HL-60/S4 treated with retinoic acid at 250 ng/mL for 4 days and 3 days (cell line): ENCODE data around the gene SHROOM4.

Experiments
- in situ Hi-C: fragments of 300-500 bp; cut with MboI; formaldehyde crosslinking; loops from 2 replicates; pipeline ENCODE4 v1.7.0; 2022; ENCODE audit warnings: low sequenced_read_pairs

Gene SHROOM4

GRCh38 chrX:50627696-50628095 is 186.3 kb downstream of the SHROOM4 start:
- in situ Hi-C loops, result no loop called here

- in situ Hi-C loops, result no loop called here
Measured at GRCh38 chrX:50626432-50626831, 187.6 kb downstream of the SHROOM4 start.

GRCh38 chrX:50622751-50623150 is 191.2 kb downstream of the SHROOM4 start:
- in situ Hi-C loops, result no loop called here

GRCh38 chrX:50618788-50619558 is 195.0 kb downstream of the SHROOM4 start:
- in situ Hi-C loops, result no loop called here

GRCh38 chrX:50617183-50617582 is 196.8 kb downstream of the SHROOM4 start:
- in situ Hi-C loops, result no loop called here

- in situ Hi-C loops, result no loop called here
Measured at GRCh38 chrX:50615570-50616158, 198.3 kb downstream of the SHROOM4 start.

GRCh38 chrX:50614460-50614859 is 199.5 kb downstream of the SHROOM4 start:
- in situ Hi-C loops, result no loop called here

GRCh38 chrX:50613846-50614245 is 200.1 kb downstream of the SHROOM4 start:
- in situ Hi-C loops, result no loop called here

GRCh38 chrX:50609796-50610195 is 204.2 kb downstream of the SHROOM4 start:
- in situ Hi-C loops, result no loop called here

GRCh38 chrX:50606300-50606950 is 207.6 kb downstream of the SHROOM4 start:
- in situ Hi-C loops, result no loop called here

GRCh38 chrX:50596056-50596455 is 217.9 kb downstream of the SHROOM4 start:
- in situ Hi-C loops, result loop anchor here (25.0 kb wide), 1 partner anchor 684 kb away; the partner anchor contains the start of gene CLCN5

GRCh38 chrX:50594788-50595187 is 219.2 kb downstream of the SHROOM4 start:
- in situ Hi-C loops, result loop anchor here (25.0 kb wide), 1 partner anchor 682 kb away; the partner anchor contains the start of gene CLCN5

GRCh38 chrX:50586980-50587379 is 227.0 kb downstream of the SHROOM4 start:
- in situ Hi-C loops, result loop anchor here (25.0 kb wide), 1 partner anchor 675 kb away; the partner anchor contains the start of gene CLCN5

- in situ Hi-C loops, result loop anchor here (25.0 kb wide), 1 partner anchor 674 kb away; the partner anchor contains the start of gene CLCN5
Measured at GRCh38 chrX:50586407-50586806, 227.6 kb downstream of the SHROOM4 start.

GRCh38 chrX:50581405-50581804 is 232.6 kb downstream of the SHROOM4 start:
- in situ Hi-C loops, result loop anchor here (25.0 kb wide), 1 partner anchor 669 kb away; the partner anchor contains the start of gene CLCN5

- in situ Hi-C loops, result loop anchor here (25.0 kb wide), 1 partner anchor 668 kb away; the partner anchor contains the start of gene CLCN5
Measured at GRCh38 chrX:50579955-50580354, 234.0 kb downstream of the SHROOM4 start.

- in situ Hi-C loops, result loop anchor here (25.0 kb wide), 1 partner anchor 665 kb away; the partner anchor contains the start of gene CLCN5
Measured at GRCh38 chrX:50577326-50577725, 236.7 kb downstream of the SHROOM4 start.

- in situ Hi-C loops, result no loop called here
Measured at GRCh38 chrX:50567636-50568035, 246.4 kb downstream of the SHROOM4 start.

- in situ Hi-C loops, result no loop called here
Measured at GRCh38 chrX:50565718-50566117, 248.3 kb downstream of the SHROOM4 start.
